Forelimb muscle (tissue), 1 donor: ENCODE results near the gene UBE2J1. TPM values are rescaled to one million over a fixed set of nuclear protein-coding genes. Genes with fewer than 3 reads are reported as not detected.

Source experiments
- DNase-seq: peaks from one replicate; pipeline ENCODE4 v3.0.0-alpha.2; 2013; ENCODE audit warnings: low read depth
- polyA plus RNA-seq: library from polyadenylated mRNA; unstranded; fragments of 120-200 nt; gene quantifications from one replicate; pipeline ENCODE4 v1.2.1, GENCODE V29; 2013; ENCODE audit not compliant: insufficient read length

The UBE2J1 gene
- polyA plus RNA-seq, 1 donor: 37.4 TPM

GRCh38 chr6:89290401-89291155 is 61.9 kb downstream of the UBE2J1 start:
- DNase-seq: no peak

- no peak for DNase-seq
Observed at GRCh38 chr6:89289710-89290109, 62.8 kb downstream of the UBE2J1 start.

GRCh38 chr6:89287351-89288028 is 65.0 kb downstream of the UBE2J1 start:
- no peak for DNase-seq

- no peak for DNase-seq
Observed at GRCh38 chr6:89286516-89286915, 66.0 kb downstream of the UBE2J1 start.

GRCh38 chr6:89284963-89285735 is 67.4 kb downstream of the UBE2J1 start:
- no peak for DNase-seq

- no peak for DNase-seq
Observed at GRCh38 chr6:89284081-89284480, 68.4 kb downstream of the UBE2J1 start.

GRCh38 chr6:89282749-89283148 is 69.8 kb downstream of the UBE2J1 start:
- no peak for DNase-seq

GRCh38 chr6:89281779-89282246 is 70.7 kb downstream of the UBE2J1 start:
- DNase-seq: no peak

GRCh38 chr6:89278956-89279355 is 73.6 kb downstream of the UBE2J1 start:
- no peak for DNase-seq

Other genes starting within 250 kb of the UBE2J1 start
- gene SRSF12, start 234.7 kb downstream of the UBE2J1 start, polyA plus RNA-seq: 3.8 TPM
- gene PM20D2, start 206.7 kb downstream of the UBE2J1 start, polyA plus RNA-seq: 49.7 TPM
- 0.38 TPM for gene GABRR1, start 135.4 kb downstream of the UBE2J1 start, polyA plus RNA-seq
- 2.0 TPM for gene GABRR2, start 37.4 kb downstream of the UBE2J1 start, polyA plus RNA-seq
- 109 TPM for gene RRAGD, start 59.6 kb upstream of the UBE2J1 start, polyA plus RNA-seq
- 8.3 TPM for gene ANKRD6, start 80.4 kb upstream of the UBE2J1 start, polyA plus RNA-seq